Measurements from ENCODE around the gene IFNA13.

IFNA13 gene

DNA sequence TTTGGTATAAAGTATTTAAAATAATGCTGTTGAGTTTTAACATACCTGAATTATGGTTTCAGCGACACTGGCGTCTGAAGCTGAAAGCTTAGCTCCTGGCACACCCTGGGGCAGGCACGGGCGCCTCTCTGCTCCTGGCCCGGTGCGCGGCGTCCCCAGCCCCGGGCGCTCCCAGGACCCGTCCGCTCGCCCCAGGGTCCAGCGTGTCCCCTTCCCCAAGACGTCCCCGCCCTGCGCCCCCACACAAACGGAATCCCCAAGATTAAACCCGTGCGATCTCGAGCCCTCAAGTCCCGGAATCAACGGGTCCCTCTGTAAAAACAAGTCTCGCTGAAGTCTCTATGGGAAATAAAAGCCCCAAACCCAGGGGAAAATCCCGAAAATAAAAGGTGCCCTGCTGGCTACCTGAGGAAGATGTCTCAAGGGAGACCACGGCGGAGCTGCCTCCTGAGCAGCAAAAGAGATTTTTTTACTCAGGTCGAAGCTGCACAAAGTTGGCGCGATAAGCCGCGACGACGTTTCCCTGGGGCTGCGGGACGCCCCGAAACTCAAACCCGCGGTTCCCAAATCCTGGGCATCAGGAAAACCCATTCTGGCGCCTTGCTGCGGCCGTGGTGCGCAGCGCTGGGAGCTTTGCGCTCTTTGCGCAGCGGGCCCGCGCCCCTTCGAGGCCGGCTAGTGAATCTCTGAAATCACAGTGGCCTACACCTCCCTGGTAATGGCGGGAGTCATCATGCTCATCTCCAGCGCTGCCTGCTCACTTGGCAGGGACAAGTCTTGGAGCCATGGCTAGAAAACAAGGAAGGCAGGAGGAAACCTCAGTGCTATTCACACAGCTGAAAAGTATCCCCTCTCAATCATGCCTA lies 34.8 kb upstream of the IFNA13 start:
- H3K9ac ChIP-seq: no peak overlapping the region

DNA sequence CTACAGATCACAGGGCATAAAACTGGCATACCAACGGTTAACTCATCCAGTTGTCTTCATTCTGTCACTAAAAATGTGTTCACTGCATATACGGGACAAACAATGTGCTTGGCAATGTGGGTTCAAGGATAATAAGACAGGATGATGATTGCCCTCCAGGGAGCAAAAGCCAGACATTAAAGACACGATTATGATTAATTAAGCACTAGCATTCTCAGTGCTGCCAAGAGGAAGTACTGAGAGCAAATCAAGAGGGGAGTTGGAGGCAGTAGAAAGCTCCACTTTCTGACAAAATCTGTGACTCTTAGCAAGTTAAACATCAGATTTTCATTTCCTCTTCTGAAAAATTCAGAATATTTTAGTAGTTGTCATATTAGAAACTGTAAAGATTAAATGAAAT lies 32.1 kb upstream of the IFNA13 start:
- Histone ChIP-seq H3K36me3 (ENCODE audit: insufficient read depth) (no peaks in the 10 kb centered on the region), H3K27ac (0 out of 2 replicates have a peak overlapping the region, but pooled peaks have one; percentile 14), H3K79me2 (ENCODE audit: insufficient read depth, low read depth) (no peaks in the 10 kb centered on the region), H2AFZ (ENCODE audit: low read depth) (no peak overlapping the region; the same call in 1 of the 2 replicates), H3K27me3 (ENCODE audit: insufficient read depth, low read depth) (no peaks in the 10 kb centered on the region), H3K4me2 (peak overlapping the region; percentile 36), H3K4me1 (ENCODE audit: low read depth, poor library complexity, severe bottlenecking) (peaks cover 34% of the 10 kb centered on the region), H3K9ac (0 out of 2 replicates have a peak overlapping the region, but pooled peaks have one; percentile 11), H4K20me1 (ENCODE audit: insufficient read depth) (no peaks in the 10 kb centered on the region), H3K4me3 (IDR thresholded peaks at IDR 0.05; ENCODE audit: insufficient read depth, low read depth, low read length) (no peak overlapping the region)
- TF ChIP-seq, protein P1, sequence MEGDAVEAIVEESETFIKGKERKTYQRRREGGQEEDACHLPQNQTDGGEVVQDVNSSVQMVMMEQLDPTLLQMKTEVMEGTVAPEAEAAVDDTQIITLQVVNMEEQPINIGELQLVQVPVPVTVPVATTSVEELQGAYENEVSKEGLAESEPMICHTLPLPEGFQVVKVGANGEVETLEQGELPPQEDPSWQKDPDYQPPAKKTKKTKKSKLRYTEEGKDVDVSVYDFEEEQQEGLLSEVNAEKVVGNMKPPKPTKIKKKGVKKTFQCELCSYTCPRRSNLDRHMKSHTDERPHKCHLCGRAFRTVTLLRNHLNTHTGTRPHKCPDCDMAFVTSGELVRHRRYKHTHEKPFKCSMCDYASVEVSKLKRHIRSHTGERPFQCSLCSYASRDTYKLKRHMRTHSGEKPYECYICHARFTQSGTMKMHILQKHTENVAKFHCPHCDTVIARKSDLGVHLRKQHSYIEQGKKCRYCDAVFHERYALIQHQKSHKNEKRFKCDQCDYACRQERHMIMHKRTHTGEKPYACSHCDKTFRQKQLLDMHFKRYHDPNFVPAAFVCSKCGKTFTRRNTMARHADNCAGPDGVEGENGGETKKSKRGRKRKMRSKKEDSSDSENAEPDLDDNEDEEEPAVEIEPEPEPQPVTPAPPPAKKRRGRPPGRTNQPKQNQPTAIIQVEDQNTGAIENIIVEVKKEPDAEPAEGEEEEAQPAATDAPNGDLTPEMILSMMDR (conservative IDR thresholded peaks at IDR 0.05; ENCODE audit: low read depth, low read length): no peak

More for the DNA sequence above, 34.8 kb upstream of the IFNA13 start:
- Histone ChIP-seq H2AFZ (ENCODE audit: low read depth) (no peak overlapping the region), H3K4me3 (IDR thresholded peaks at IDR 0.05; ENCODE audit: insufficient read depth, low read depth, low read length) (no peak overlapping the region), H4K20me1 (ENCODE audit: insufficient read depth) (no peaks in the 10 kb centered on the region), H3K27ac (no peak overlapping the region), H3K36me3 (ENCODE audit: insufficient read depth) (no peaks in the 10 kb centered on the region), H3K4me1 (ENCODE audit: low read depth, poor library complexity, severe bottlenecking) (peaks cover 28% of the 10 kb centered on the region), H3K4me2 (no peak overlapping the region), H3K79me2 (ENCODE audit: insufficient read depth, low read depth) (no peaks in the 10 kb centered on the region), H3K27me3 (ENCODE audit: insufficient read depth, low read depth) (no peaks in the 10 kb centered on the region)
- TF ChIP-seq, protein P1 (conservative IDR thresholded peaks at IDR 0.05; ENCODE audit: low read depth, low read length): no peak

DNA sequence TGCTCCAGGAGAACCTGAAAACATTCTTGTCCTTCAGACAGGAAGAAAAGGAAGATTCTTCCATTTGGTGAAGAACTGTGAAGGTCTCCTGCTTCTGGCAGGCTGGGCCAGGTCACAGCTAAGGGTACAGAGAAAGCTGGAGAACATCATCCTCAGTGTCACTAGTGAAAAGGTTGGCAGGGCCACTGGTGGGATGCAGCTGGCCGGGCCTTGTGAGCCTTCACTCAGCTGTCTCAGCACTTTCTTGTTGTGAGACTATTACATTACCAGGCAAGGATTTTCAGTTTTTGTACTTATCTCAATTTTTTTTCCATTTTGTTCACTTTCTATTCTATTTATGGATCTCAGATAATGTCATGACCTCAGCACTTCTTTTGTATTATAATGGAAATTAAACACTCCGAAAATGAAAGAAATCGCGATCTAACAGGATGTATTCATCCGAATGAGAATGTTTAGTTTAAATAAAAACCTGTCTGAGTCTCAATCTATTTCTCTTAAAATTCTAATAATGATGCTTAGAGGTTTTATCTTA lies 31.2 kb upstream of the IFNA13 start:
- H2AFZ ChIP-seq (ENCODE audit: low read depth): no peak overlapping the region
- no peaks in the 10 kb centered on the region for H4K20me1 ChIP-seq (ENCODE audit: insufficient read depth)
- TF ChIP-seq, protein P1 (conservative IDR thresholded peaks at IDR 0.05; ENCODE audit: low read depth, low read length): no peak
- no peak overlapping the region for H3K4me3 ChIP-seq (IDR thresholded peaks at IDR 0.05; ENCODE audit: insufficient read depth, low read depth, low read length)
- no peaks in the 10 kb centered on the region for H3K36me3 ChIP-seq (ENCODE audit: insufficient read depth)
- H3K27ac ChIP-seq: peak overlapping the region; percentile 19; the same call in 1 of the 2 replicates
- no peak overlapping the region; the same call in 1 of the 2 replicates for H3K9ac ChIP-seq
- H3K4me2 ChIP-seq: peak overlapping the region; percentile 36
- H3K79me2 ChIP-seq (ENCODE audit: insufficient read depth, low read depth): no peaks in the 10 kb centered on the region
- peaks cover 43% of the 10 kb centered on the region for H3K4me1 ChIP-seq (ENCODE audit: low read depth, poor library complexity, severe bottlenecking)
- H3K27me3 ChIP-seq (ENCODE audit: insufficient read depth, low read depth): no peaks in the 10 kb centered on the region

DNA sequence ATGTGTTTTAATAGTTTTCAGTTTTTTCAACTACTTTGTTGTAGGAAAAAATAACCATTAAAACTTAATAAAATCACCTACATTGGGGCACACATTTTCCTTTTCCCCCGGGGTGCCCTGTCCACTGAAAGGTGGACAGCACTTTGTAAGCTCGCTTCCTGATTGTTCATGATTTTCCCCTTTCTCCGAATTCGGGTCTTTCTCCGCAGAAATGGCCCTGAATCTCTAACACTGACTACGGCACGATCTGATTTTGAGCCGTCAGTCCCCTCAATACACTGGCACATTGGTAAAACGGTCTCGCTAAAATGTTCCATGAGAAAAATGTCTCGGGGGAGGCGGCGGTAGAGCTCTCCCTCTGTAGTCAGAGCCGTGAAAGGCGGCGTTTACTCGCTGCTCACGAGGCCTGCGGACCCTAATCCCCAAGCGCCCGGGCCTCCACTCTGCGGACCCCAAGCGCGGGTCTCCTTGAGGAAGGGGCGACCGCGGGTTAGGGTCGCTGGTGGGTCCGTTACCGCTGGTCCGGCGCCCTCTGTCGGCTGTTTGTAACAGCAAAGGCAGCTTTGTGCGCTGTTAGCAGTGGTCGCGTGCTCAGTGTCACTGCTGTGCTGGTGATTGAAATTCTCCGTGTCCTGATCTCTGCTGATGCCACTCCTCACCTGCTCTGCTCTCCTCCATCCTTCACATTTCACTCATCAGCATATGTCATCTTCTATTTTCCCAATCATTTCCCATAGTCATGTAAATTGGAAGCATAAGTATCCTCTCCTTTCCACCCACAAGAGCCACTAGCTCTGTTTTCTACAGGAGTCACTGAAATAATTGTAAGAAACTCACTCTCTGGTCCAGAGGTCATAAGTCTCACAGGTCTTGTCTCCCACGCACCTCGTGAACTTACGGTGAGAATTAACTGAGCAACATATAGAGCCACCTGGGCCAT lies 28.2 kb upstream of the IFNA13 start:
- H2AFZ ChIP-seq (ENCODE audit: low read depth): no peak overlapping the region
- TF ChIP-seq, protein P1 (conservative IDR thresholded peaks at IDR 0.05; ENCODE audit: low read depth, low read length): no peak
- H4K20me1 ChIP-seq (ENCODE audit: insufficient read depth): no peaks in the 10 kb centered on the region
- H3K4me1 ChIP-seq (ENCODE audit: low read depth, poor library complexity, severe bottlenecking): peaks cover 49% of the 10 kb centered on the region
- no peak overlapping the region for H3K27ac ChIP-seq
- H3K4me2 ChIP-seq: no peak overlapping the region
- no peaks in the 10 kb centered on the region for H3K79me2 ChIP-seq (ENCODE audit: insufficient read depth, low read depth)
- no peak overlapping the region for H3K9ac ChIP-seq
- H3K4me3 ChIP-seq (IDR thresholded peaks at IDR 0.05; ENCODE audit: insufficient read depth, low read depth, low read length): no peak overlapping the region
- H3K36me3 ChIP-seq (ENCODE audit: insufficient read depth): no peaks in the 10 kb centered on the region
- H3K27me3 ChIP-seq (ENCODE audit: insufficient read depth, low read depth): no peaks in the 10 kb centered on the region

All from KMS-11 (cell line).